Stimulated activated CD8-positive, alpha-beta memory T cell treated with anti-CD3 and anti-CD28 coated beads, Interleukin-4, amount 100 ng/mL, for 24 hours (primary cell): ENCODE results near the gene EXD2.
A peak's percentile ranks its signal among the peaks of the same experiment; 100 is the strongest.
"Not testable (repeated sequence)": the region's sequence is repeated elsewhere in the genome, so short reads cannot be mapped to it uniquely, and the experiment has no call there.

Experiments
- DNase-seq: peaks from one replicate; pipeline ENCODE4 v3.0.0-alpha.2; 2020; ENCODE audit warnings: low read depth

EXD2 gene

GRCh38 chr14:69191340-69192111, at the start of gene EXD2:
Gene EXD2 (plus strand): TSS chr14:69191498. CDS start chr14:69209471, 17,973 bp downstream.
- peak; percentile 55 for DNase-seq

- no peak for DNase-seq
Observed at GRCh38 chr14:69141550-69141949, 49.7 kb upstream of the EXD2 start.

- no peak for DNase-seq
Observed at GRCh38 chr14:69142101-69142500, 49.2 kb upstream of the EXD2 start.

GRCh38 chr14:69149461-69150244, 41.6 kb upstream of the EXD2 start:
- no peak for DNase-seq

GRCh38 chr14:69151458-69152180, 39.7 kb upstream of the EXD2 start:
- peak; percentile 63 for DNase-seq

- DNase-seq = no peak
Observed at GRCh38 chr14:69152181-69152901, 39.0 kb upstream of the EXD2 start.

GRCh38 chr14:69152902-69153151, 38.5 kb upstream of the EXD2 start, which contains the start of gene DCAF5:
Gene DCAF5 (minus strand): TSS chr14:69153119. CDS start chr14:69152978, 141 bp downstream.
- peak; percentile 89 for DNase-seq

- no peak for DNase-seq
Observed at GRCh38 chr14:69153152-69153872, 38.0 kb upstream of the EXD2 start.

- no peak for DNase-seq
Observed at GRCh38 chr14:69153873-69154270, 37.4 kb upstream of the EXD2 start.

- DNase-seq = no peak
Observed at GRCh38 chr14:69154779-69155178, 36.5 kb upstream of the EXD2 start.

- no peak for DNase-seq
Observed at GRCh38 chr14:69156224-69156623, 35.1 kb upstream of the EXD2 start.

GRCh38 chr14:69161590-69161989, 29.7 kb upstream of the EXD2 start:
- no peak for DNase-seq

GRCh38 chr14:69165787-69166186, 25.5 kb upstream of the EXD2 start:
- not testable (repeated sequence) for DNase-seq

- no peak for DNase-seq
Observed at GRCh38 chr14:69170839-69171238, 20.5 kb upstream of the EXD2 start.

GRCh38 chr14:69171569-69171968, 19.7 kb upstream of the EXD2 start:
- no peak for DNase-seq

GRCh38 chr14:69175130-69175529, 16.2 kb upstream of the EXD2 start:
- DNase-seq = no peak

GRCh38 chr14:69181491-69181890, 9.8 kb upstream of the EXD2 start:
- DNase-seq = no peak

GRCh38 chr14:69182580-69182979, 8.7 kb upstream of the EXD2 start:
- DNase-seq = not testable (repeated sequence)

GRCh38 chr14:69183735-69184134, 7.6 kb upstream of the EXD2 start:
- DNase-seq = no peak

- DNase-seq = no peak
Observed at GRCh38 chr14:69190191-69190590, 1.1 kb upstream of the EXD2 start.

- DNase-seq = no peak
Observed at GRCh38 chr14:69193721-69194120, 2.4 kb downstream of the EXD2 start.
